Ovary (tissue), 3 donors: ENCODE results near the gene PUS1.

Experiments
- POLR2A ChIP-seq: fragments of 450-650 bp; IDR thresholded peaks from one replicate; pipeline ENCODE4 v1.6.1; 2017; ENCODE audit warnings: antibody characterized with exemption, mild to moderate bottlenecking, moderate library complexity
- TF ChIP-seq, protein P1 (sequence below), 3 donors: fragments of 450-650 bp in 2 of 3; fragments of 200-600 bp in 1 of 3; IDR thresholded peaks; one replicate each; pipeline versions ENCODE4 v1.5.1 to v1.8.0; 2016 to 2022; ENCODE audit warnings: antibody characterized with exemption in 3 of 3, mild to moderate bottlenecking in 1 of 3
- donor health status: DM: no; HTN: no; CAD: no.

DNA sequence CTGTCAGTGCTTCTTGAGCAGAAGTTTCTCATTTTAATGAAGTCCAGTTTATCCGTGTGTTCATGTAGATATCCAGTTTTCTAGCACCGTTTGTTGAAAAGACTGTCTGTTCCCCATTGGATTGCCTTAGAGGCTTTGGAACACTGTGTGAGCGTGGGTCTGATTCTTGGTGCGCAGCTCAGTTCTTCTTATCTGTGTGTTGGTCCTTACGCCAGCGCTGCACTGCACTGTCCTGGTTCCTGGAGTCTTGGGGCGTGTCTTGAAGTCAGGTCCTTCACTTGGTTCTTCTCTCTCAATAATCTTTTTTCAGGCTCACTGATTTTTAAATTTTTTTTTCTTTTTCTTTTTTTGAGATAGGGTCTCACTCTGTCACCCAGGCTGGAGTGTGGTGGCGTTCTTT is 46.2 kb downstream of the PUS1 start:
- TF ChIP-seq POLR2A: no peak
- TF ChIP-seq, protein P1, sequence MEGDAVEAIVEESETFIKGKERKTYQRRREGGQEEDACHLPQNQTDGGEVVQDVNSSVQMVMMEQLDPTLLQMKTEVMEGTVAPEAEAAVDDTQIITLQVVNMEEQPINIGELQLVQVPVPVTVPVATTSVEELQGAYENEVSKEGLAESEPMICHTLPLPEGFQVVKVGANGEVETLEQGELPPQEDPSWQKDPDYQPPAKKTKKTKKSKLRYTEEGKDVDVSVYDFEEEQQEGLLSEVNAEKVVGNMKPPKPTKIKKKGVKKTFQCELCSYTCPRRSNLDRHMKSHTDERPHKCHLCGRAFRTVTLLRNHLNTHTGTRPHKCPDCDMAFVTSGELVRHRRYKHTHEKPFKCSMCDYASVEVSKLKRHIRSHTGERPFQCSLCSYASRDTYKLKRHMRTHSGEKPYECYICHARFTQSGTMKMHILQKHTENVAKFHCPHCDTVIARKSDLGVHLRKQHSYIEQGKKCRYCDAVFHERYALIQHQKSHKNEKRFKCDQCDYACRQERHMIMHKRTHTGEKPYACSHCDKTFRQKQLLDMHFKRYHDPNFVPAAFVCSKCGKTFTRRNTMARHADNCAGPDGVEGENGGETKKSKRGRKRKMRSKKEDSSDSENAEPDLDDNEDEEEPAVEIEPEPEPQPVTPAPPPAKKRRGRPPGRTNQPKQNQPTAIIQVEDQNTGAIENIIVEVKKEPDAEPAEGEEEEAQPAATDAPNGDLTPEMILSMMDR (IDR thresholded peaks at IDR 0.05): no peak
